AG04449 (cell line): ENCODE results near the gene MALRD1.

Experiments
- CTCF ChIA-PET: fragments of 350-600 bp; formaldehyde crosslinking; extraction: SDS; loops from one replicate; lab custom pipeline; 2021; ENCODE audit warnings: antibody characterized with exemption; lab: Yijun Ruan, JAX
- POLR2A ChIA-PET: fragments of 400-600, 350-600 bp; formaldehyde crosslinking; extraction: SDS; loops from one replicate; lab custom pipeline; 2020; ENCODE audit warnings: antibody characterized with exemption, inconsistent platforms; lab: Yijun Ruan, JAX
- DNase-seq: peaks from one replicate; pipeline ENCODE4 v3.0.0-alpha.2; 2010; ENCODE audit warnings: low read depth, low spot score
- H3K4me3 ChIP-seq: 2 replicates; pipeline ENCODE4 v1.5.1; 2011; ENCODE audit warnings: low read depth, mild to moderate bottlenecking, control low read depth, low read length
- CTCF ChIP-seq: IDR thresholded peaks from one replicate; pipeline ENCODE4 v1.5.1; 2011; ENCODE audit warnings: mild to moderate bottlenecking, moderate library complexity, low read length, control low read depth, inconsistent platforms; ENCODE audit not compliant: insufficient read depth; ENCODE audit errors: missing control alignments

Gene MALRD1

DNA sequence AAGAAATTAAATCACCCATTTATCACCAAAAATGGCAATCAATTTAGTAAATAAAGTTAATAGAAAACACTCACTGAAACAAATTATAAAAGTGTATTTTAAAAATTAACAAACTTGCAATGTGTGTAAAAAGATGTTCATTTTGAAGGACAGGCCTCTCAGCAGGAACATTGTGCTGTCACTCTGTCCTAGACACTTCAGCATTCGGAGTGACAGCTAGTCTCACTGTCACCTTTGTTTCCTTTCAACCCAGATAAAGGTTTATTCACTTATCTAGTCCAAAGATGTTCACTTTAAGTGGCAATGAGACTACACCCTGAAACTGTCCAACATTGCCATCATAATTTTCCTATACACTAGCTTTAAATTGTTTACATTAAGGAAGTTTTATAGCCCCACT lies 675.7 kb downstream of the MALRD1 start:
- no peak overlapping the region for H3K4me3 ChIP-seq
- no peak for DNase-seq
- ChIA-PET POLR2A (no interaction called here), CTCF (no interaction called here)
- TF ChIP-seq CTCF, result no peak

DNA sequence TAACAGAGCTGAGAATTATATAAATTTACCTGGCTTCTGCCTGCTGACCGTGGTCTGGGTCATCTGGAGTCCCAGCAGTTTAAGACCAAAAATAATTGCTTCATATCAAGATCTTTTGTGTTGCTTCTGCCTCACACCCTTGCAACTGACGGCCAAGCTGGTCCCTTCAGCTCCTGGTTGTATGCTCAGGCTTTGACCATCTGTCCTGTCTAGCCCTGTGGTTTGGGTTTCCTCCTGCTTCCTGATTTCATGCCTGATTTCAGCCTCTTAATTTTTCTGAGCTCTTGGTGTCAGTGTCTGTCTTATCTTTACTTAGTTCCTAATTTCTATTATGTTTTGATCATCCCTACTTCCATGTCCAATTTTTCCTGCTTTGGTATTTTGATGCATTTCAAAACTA lies 679.8 kb downstream of the MALRD1 start:
- TF ChIP-seq CTCF, result no peak
- no peak overlapping the region for H3K4me3 ChIP-seq
- CTCF ChIA-PET, result no interaction called here
- DNase-seq, result no peak
- POLR2A ChIA-PET, result no interaction called here

GRCh38 chr10:19728964-19729363 lies 680.4 kb downstream of the MALRD1 start:
- DNase-seq, result no peak
- ChIA-PET CTCF (no interaction called here), POLR2A (no interaction called here)
- no peak for TF ChIP-seq CTCF
- no peak overlapping the region for H3K4me3 ChIP-seq

GRCh38 chr10:19730167-19730906 lies 681.7 kb downstream of the MALRD1 start:
- TF ChIP-seq CTCF, result no peak
- DNase-seq, result no peak
- ChIA-PET POLR2A (no interaction called here), CTCF (no interaction called here)
- H3K4me3 ChIP-seq, result no peak overlapping the region

GRCh38 chr10:19730907-19731217 lies 682.3 kb downstream of the MALRD1 start:
- ChIA-PET POLR2A (no interaction called here), CTCF (no interaction called here)
- H3K4me3 ChIP-seq, result no peak overlapping the region
- TF ChIP-seq CTCF, result no peak
- DNase-seq, result no peak

DNA sequence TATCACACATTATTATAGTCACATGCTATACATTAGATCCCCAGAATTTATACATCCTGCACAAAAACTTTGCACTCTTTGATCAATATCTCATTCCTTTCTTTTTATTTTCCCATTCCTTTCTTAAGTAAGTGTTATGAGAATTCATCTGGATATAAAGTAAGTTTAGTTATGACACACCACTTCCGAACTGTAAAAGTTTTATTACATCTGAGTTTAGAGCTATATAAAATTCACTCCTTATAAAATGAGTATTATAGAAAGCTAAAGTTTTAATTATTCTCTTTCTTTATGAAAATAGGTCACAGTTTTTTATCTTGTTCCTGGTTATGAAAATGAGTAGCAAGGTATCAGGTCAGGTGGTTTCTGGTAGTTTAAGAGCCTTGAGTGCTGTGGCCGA lies 683.0 kb downstream of the MALRD1 start:
- no peak for TF ChIP-seq CTCF
- CTCF ChIA-PET, result no interaction called here
- no peak for DNase-seq
- POLR2A ChIA-PET, result no interaction called here
- no peak overlapping the region for H3K4me3 ChIP-seq
